GM12892 (cell line): ENCODE results near the gene EXD3.

ENCODE experiments used
- POLR2A ChIP-seq: IDR thresholded peaks from 2 replicates; pipeline ENCODE4 v1.6.1; 2011; ENCODE audit warnings: low read depth, low read length, control low read depth
- POLR2AphosphoS5 ChIP-seq: IDR thresholded peaks from 2 replicates; pipeline ENCODE4 v1.6.1; 2011; ENCODE audit warnings: low read depth, low read length, control low read depth
- TAF1 ChIP-seq: IDR thresholded peaks from 2 replicates; pipeline ENCODE4 v1.6.1; 2011; ENCODE audit warnings: low read depth, mild to moderate bottlenecking, control low read depth, low read length, borderline replicate concordance

DNA sequence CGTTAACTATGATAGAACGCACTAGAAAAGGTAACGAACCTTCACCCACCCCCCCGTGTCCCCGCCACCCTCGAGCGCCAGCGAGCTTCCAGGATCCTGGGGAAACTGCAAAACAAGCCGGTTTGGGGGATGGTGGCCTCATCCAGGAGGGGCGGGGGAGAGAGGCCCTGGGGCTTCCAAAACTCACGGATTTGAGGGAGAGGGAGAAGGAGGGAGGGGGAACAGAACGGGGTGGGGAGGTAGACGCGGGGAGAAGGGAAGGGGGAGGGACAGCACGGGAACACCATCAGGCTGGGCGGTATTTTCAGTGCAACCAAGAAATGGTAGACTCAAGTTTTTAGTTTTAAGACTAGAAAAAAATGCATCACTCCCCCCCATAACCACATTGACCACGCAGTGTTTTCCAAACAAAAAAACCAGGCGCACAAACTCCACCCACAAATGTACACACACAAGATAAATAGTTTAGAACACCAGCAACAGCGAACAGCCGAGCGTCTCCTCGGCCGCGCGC lies 122.3 kb downstream of the EXD3 start:
- TF ChIP-seq POLR2AphosphoS5 (no peak), POLR2A (no peak), TAF1 (no peak)
